ENCODE data around the gene WFDC1.

DNA sequence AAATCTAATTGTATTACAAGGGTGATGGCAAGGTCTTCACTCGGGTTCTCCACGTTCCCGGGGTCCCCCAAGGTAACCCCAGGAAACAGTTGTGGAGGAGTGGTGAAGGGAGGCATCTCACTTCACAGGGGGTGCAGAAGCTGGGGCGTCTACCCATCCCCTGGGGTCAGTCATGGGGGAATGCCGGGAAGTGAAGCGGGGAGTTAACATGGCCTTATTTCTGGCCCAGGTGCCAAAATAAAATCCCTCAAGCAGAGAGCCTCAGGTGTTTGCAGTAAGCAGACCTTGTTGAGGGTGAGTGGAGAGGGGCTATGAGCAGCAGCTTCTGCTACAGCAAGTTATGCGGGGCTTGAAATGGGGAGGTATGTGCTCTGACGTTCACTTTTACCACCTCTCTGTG lies 64.6 kb downstream of the WFDC1 start:
- TF ChIP-seq, protein P1, sequence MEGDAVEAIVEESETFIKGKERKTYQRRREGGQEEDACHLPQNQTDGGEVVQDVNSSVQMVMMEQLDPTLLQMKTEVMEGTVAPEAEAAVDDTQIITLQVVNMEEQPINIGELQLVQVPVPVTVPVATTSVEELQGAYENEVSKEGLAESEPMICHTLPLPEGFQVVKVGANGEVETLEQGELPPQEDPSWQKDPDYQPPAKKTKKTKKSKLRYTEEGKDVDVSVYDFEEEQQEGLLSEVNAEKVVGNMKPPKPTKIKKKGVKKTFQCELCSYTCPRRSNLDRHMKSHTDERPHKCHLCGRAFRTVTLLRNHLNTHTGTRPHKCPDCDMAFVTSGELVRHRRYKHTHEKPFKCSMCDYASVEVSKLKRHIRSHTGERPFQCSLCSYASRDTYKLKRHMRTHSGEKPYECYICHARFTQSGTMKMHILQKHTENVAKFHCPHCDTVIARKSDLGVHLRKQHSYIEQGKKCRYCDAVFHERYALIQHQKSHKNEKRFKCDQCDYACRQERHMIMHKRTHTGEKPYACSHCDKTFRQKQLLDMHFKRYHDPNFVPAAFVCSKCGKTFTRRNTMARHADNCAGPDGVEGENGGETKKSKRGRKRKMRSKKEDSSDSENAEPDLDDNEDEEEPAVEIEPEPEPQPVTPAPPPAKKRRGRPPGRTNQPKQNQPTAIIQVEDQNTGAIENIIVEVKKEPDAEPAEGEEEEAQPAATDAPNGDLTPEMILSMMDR (IDR thresholded peaks at IDR 0.05): no peak
- TF ChIP-seq POLR2AphosphoS5 (IDR thresholded peaks at IDR 0.05) (no peak), POLR2A (IDR thresholded peaks at IDR 0.05) (no peak)
